Naive thymus-derived CD8-positive, alpha-beta T cell (primary cell): Measurements from ENCODE around the gene ASCC1. TPM values are rescaled to one million over a fixed set of nuclear protein-coding genes. Genes with fewer than 3 reads are reported as not detected.
"Not testable (repeated sequence)": the region's sequence is repeated elsewhere in the genome, so short reads cannot be mapped to it uniquely, and the experiment has no call there.

Experiments used
- ATAC-seq, 2 donors: fragments of 150-1000 bp; cut with Tn5 transposase in 1 of 2; sonication (Bioruptor Pico), chemical (Tn5 transposase) in 1 of 2; 1 replicate in 1 of 2; 2 replicates in 1 of 2; pipeline ENCODE4 v1.10.0; 2021; ENCODE audit warnings: mild to moderate bottlenecking in 2 of 2, moderate library complexity in 2 of 2
- POLR2A ChIA-PET: fragments of 350-600 bp; sonication (Branson Sonifier 250); formaldehyde crosslinking; loops from one replicate; lab custom pipeline; 2021; ENCODE audit warnings: antibody characterized with exemption; lab: Charles Lee
- DNase-seq, 10 donors: peaks; one replicate each; pipeline versions ENCODE4 v3.0.0 to v3.0.0-alpha.2; 2020 to 2022
- H3K27ac Mint-ChIP-seq, 10 donors: one replicate each; pipeline ENCODE4 v1.8.0; 2020 to 2022; ENCODE audit warnings: mild to moderate bottlenecking in 10 of 10, mixed read lengths in 10 of 10, moderate library complexity in 4 of 10, inconsistent platforms in 1 of 10
- H3K27me3 Mint-ChIP-seq, 5 donors: one replicate each; pipeline ENCODE4 v1.8.0; 2021 to 2022; ENCODE audit warnings: mixed read lengths in 5 of 5
- H3K36me3 Mint-ChIP-seq, 3 donors: one replicate each; pipeline ENCODE4 v1.8.0; 2020 to 2022; ENCODE audit warnings: mixed read lengths in 3 of 3, mild to moderate bottlenecking in 2 of 3, inconsistent platforms in 1 of 3
- H3K4me1 Mint-ChIP-seq, 4 donors: one replicate each; pipeline ENCODE4 v1.8.0; 2021 to 2022; ENCODE audit warnings: mixed read lengths in 4 of 4
- H3K4me3 Mint-ChIP-seq, 10 donors: one replicate each; pipeline ENCODE4 v1.8.0; 2020 to 2022; ENCODE audit warnings: mild to moderate bottlenecking in 10 of 10, mixed read lengths in 10 of 10, moderate library complexity in 6 of 10, inconsistent platforms in 1 of 10
- H3K9me3 Mint-ChIP-seq, 9 donors: one replicate each; pipeline ENCODE4 v1.8.0; 2020 to 2022; ENCODE audit warnings: mixed read lengths in 9 of 9, mild to moderate bottlenecking in 3 of 9, inconsistent platforms in 1 of 9, moderate library complexity in 1 of 9
- polyA plus RNA-seq, 3 donors: library from polyadenylated mRNA; unstranded; fragments of 300-500 nt; fragmentation: Illumina TruSeq; gene quantifications; one replicate each; pipeline ENCODE4 v1.2.3, GENCODE V29; 2021
- total RNA-seq, 8 experiments: library from RNA in 2 of 8; stranded (reverse) in 2 of 8; gene quantifications; one replicate each; pipeline ENCODE4 v1.2.3 and lab custom pipeline; 2021 to 2026

Gene ASCC1
- total and polyA plus RNA-seq, 5 experiments from 2014 or later: 21.2 to 44.4 (median 24.7) TPM

DNA sequence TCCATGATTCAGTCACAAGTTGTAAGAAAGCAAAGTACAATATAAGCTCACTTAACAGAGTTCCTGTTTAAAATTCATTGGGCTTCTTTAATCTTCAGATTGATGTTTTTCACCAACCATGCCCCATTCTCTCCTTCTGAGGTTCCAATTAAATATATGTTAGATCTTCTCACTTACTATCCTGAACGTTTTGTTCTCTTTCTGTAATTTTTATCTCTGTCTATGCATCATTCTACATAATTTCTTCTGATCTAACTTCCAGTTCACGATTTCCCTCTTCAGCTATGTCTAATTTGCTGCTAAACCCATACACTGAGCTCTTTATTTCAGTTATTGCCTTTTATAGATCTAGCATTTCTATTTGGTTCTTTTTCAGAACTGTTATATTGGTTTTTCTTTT is 99.7 kb downstream of the ASCC1 start:
- H3K9me3 Mint-ChIP-seq: peaks cover 0 to 5% (median 0%) of the 10 kb centered on the region in 9 donors
- DNase-seq (no peak), ATAC-seq (no peak)
- peaks cover 14 to 37% (median 28%) of the 10 kb centered on the region in 3 donors for H3K36me3 Mint-ChIP-seq
- peak overlapping the region in 1 of 10 donors; percentile 40 for H3K27ac Mint-ChIP-seq
- H3K27me3 Mint-ChIP-seq: no peaks in the 10 kb centered on the region
- POLR2A ChIA-PET: interaction anchor here (1.0 to 1.8 kb wide), 3 partner anchors 10 to 157 kb away, joined by 4 read pairs; partner anchors contain the start of gene DDIT4
- H3K4me1 Mint-ChIP-seq: peaks cover 23 to 40% (median 29%) of the 10 kb centered on the region in 4 donors
- no peak overlapping the region for H3K4me3 Mint-ChIP-seq

DNA sequence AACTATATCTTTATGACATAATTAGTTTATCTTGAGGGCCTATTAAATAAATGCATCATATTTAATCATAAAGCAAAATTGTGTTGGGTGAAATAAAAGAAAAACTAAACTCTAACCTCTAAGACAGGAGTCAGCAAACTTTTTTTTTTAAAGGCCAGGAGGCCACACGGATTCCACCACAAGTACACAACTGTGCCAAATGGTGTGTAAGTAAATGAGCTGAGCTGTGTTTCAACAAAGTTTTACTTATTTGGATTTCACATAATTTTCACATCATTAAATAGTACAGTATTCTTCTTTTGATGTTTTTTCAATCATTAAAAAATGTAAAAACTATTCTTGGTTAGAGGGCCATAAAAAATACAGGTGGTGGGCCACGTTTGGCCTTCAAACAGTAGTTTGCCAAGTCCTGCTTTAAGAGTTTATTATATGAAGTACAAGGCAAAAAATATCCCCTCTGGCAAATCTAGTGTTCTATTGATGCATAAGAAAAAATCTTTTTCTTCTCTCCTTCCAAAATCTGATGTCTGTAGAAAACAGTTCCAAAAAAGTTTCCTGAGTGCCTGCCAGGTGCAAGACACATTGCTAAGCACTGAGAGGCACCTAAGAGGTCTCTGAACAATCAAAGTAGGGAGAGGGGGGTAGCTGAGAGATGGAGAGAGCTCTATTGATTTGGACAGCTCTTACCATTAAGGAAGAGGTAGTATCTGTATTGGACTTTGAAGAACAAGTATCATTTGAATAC is 101.2 kb downstream of the ASCC1 start:
- Mint-ChIP-seq H3K4me3 (peak overlapping the region in 1 of 10 donors; percentile 16), H3K9me3 (peaks cover 0 to 5% (median 0%) of the 10 kb centered on the region in 9 donors), H3K36me3 (peaks cover 14 to 33% (median 21%) of the 10 kb centered on the region in 3 donors), H3K27me3 (no peaks in the 10 kb centered on the region), H3K27ac (peak overlapping the region in 8 of 10 donors; percentile 3 to 60 (median 23)), H3K4me1 (peaks cover 29 to 45% (median 39%) of the 10 kb centered on the region in 4 donors)
- POLR2A ChIA-PET: interaction anchor here (0.8 to 2.1 kb wide), 3 partner anchors 27 to 159 kb away, joined by 3 to 11 read pairs (median 4); partner anchors contain the start of genes DDIT4 and SPOCK2
- no peak for DNase-seq
- no peak for ATAC-seq

DNA sequence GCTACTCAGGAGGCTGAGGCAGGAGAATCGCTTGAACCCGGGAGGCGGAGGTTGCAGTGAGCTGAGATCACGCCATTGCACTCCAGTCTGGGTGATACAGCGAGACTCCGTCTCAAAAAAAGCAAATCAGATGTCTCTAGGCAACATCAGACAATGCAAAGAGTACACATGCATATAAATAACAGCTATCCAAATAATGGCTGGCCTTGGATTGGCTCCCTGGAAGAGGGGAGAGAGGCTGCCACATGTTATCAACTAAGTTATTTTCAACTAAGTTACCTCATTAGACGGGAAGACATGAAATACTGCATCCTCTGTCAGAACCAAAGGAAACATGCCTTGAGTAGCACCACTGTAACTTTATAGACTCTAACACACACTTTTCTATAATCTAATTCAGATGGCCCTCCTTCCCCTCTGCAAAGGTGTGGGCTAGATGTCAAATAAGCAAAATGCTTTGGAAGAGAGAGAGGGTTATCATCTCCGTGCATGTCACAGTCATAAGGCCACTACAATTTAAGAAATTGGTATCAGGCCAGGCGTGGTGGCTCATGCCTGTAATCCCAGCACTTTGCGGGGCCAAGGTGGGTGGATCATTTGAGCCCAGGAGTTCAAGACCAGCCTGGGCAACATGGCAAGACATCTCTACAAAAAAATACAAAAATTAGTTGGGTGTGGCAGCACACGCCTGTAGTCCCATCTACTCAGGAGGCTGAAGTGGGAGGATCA is 105.2 kb downstream of the ASCC1 start:
- peak overlapping the region in 2 of 10 donors; percentile 73 to 76 for H3K4me3 Mint-ChIP-seq
- DNase-seq: no peak
- ATAC-seq: no peak
- no peaks in the 10 kb centered on the region for H3K27me3 Mint-ChIP-seq
- POLR2A ChIA-PET: interaction anchor here (0.5 to 1.1 kb wide), 3 partner anchors 9 to 24 kb away, joined by 3 to 5 read pairs (median 3); partner anchors contain the start of gene SPOCK2
- no peaks in the 10 kb centered on the region for H3K9me3 Mint-ChIP-seq
- peaks cover 50 to 79% (median 76%) of the 10 kb centered on the region in 4 donors for H3K4me1 Mint-ChIP-seq
- peaks cover 0 to 12% (median 6%) of the 10 kb centered on the region in 3 donors for H3K36me3 Mint-ChIP-seq
- peak overlapping the region in 8 of 10 donors; percentile 65 to 95 (median 86) for H3K27ac Mint-ChIP-seq

DNA sequence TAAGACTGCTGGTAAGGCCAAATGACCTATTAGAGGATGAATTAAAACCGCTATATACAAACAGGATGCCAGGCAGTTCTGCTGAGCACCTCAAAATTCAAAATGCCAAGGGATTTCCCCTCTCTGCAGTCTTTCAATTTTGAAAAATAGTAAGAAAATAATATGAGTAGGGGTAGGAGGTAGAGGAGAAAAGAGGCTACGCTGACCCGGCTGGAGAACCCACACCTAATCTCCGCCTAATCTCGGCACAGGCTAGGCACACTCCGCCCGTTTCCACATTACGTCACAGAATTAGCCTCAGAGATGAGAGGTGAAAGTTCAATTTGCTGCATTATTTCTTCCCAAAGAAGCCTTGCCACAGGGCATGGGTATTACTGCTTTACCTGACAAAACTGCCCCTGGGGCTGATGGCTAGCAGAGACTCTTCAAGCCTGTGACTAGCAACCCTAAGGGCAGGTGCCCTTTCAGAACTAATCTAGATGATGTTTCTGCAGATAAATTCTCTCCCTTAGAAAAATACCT is 106.4 kb downstream of the ASCC1 start:
- Mint-ChIP-seq H3K27me3 (no peaks in the 10 kb centered on the region), H3K27ac (peak overlapping the region; percentile 81 to 95 (median 92)), H3K9me3 (no peaks in the 10 kb centered on the region), H3K4me1 (peaks cover 48 to 81% (median 79%) of the 10 kb centered on the region in 4 donors), H3K36me3 (peaks cover 0 to 6% (median 4%) of the 10 kb centered on the region in 3 donors), H3K4me3 (peak overlapping the region; percentile 60 to 87 (median 74))
- DNase-seq (peak in 1 of 10 donors; percentile 39), ATAC-seq (peak; percentile 28 to 43)
- POLR2A ChIA-PET: interaction anchor here (1.3 to 9.5 kb wide), 6 partner anchors 10 to 225 kb away, joined by 3 to 208 read pairs (median 6); partner anchors contain the start of genes ANAPC16, ASCC1 and SPOCK2

DNA sequence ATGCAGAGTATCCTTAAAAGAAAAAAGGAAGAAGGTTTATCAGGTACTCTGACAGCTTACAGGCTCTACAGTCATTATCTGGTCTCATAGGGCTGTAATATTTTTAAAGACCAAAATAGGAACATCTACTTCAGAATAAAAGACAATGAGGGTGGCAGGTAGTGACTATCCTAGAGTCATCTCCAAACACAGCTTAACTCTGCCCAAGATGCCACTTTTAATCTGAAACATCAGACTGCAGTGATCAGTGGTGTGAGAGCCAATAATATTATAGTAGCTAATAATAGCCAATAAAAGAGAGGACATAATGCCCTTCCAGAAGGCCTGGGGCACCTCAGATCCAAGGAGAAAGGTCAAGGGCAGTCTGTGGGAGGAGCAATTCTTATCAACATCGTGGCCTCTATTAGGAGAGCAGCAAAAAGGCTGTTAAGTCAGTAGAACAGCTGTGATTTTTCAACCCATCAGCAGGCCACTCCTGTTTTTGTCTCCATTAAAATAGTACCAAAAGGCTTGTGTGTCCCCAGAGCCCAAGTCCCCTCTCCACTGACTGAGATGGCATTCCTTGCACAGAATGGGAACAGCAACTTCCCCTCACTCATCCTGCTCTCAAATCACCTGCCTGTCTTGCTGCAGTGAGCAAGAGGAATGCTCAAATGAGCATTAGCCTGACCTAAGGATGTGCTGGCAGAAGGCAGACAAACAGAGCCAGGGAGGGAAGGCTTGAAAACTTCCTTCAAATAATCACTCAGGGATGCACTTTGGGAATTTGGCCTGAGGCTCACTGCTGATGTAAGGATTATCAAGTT is 107.0 kb downstream of the ASCC1 start:
- Mint-ChIP-seq H3K4me3 (peak overlapping the region; percentile 60 to 87 (median 74)), H3K27me3 (no peaks in the 10 kb centered on the region), H3K36me3 (peaks cover 0 to 6% (median 3%) of the 10 kb centered on the region in 3 donors), H3K4me1 (peaks cover 50 to 88% (median 85%) of the 10 kb centered on the region in 4 donors), H3K27ac (peak overlapping the region; percentile 81 to 95 (median 92)), H3K9me3 (no peaks in the 10 kb centered on the region)
- POLR2A ChIA-PET: interaction anchor here (0.6 to 9.5 kb wide), 17 partner anchors 8 to 382 kb away, joined by 3 to 208 read pairs (median 5); partner anchors contain the start of genes ANAPC16, ASCC1, DNAJB12 and SPOCK2
- DNase-seq: no peak
- peak; percentile 3 to 9 for ATAC-seq

DNA sequence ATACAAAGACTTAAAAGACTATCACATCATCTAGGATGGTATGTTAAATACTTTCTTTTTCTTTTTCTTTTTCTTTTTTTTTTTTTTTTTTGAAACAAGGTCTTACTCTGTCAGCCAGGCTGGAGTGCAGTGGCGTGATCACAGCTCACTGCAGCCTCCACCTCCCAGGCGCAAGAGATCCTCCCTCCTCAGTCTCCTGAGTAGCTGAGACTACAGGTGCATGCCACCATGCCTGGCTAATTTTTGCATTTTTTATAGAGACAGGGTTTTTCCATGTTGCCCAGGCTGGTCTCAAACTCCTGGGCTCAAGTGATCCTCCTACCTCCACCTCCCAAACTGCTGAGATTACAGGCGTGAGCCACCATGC is 108.1 kb downstream of the ASCC1 start:
- not testable (repeated sequence) for H3K27me3 Mint-ChIP-seq, H3K36me3 Mint-ChIP-seq, DNase-seq, H3K9me3 Mint-ChIP-seq
- peak; percentile 11 to 33 for ATAC-seq
- Mint-ChIP-seq H3K27ac (peak overlapping the region; percentile 81 to 95 (median 91)), H3K4me3 (peak overlapping the region; percentile 60 to 87 (median 75)), H3K4me1 (peaks cover 51 to 89% (median 86%) of the 10 kb centered on the region in 4 donors)
- POLR2A ChIA-PET: interaction anchor here (0.6 to 9.5 kb wide), 20 partner anchors 9 to 381 kb away, joined by 3 to 208 read pairs (median 5); partner anchors contain the start of genes ANAPC16, ASCC1 and SPOCK2

DNA sequence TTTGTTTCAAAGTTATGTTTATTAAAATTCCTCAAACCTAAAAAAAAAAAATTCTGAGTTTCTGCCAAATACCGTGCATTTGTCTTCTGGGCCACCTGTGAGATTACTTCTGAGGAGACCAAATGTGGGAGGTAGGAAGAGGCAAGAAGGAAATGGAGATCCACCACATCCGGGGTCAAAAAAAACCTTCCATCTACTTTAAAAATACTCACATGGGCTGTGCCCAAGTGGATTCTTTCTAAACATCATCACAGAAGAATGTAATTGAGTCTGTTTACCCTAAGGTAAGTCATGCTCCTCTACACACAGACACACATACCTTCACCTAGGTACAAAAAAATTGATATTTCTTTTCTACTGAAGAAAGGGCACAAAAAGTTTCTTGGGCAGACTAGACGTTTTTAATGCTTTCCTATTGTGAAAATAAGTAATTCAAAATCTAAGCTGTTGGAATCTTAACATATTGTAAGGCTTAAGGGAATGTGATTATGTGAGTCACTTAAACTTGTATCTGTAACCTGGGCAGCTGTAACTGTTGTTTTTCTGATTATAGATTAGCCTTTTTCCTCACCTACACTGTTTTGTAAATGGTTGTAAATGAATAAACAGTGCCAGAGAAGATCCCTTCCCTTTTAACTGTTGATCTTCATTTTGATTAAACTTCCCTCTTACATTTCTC is 108.6 kb downstream of the ASCC1 start:
- no peaks in the 10 kb centered on the region for H3K9me3 Mint-ChIP-seq
- H3K36me3 Mint-ChIP-seq: peaks cover 0 to 7% (median 3%) of the 10 kb centered on the region in 3 donors
- DNase-seq: peak in 6 of 10 donors; percentile 37 to 76 (median 68)
- POLR2A ChIA-PET: interaction anchor here (0.6 to 9.5 kb wide), 16 partner anchors 8 to 214 kb away, joined by 3 to 208 read pairs (median 6); partner anchors contain the start of gene SPOCK2
- peak overlapping the region; percentile 81 to 95 (median 90) for H3K27ac Mint-ChIP-seq
- peaks cover 51 to 91% (median 88%) of the 10 kb centered on the region in 4 donors for H3K4me1 Mint-ChIP-seq
- H3K4me3 Mint-ChIP-seq: peak overlapping the region; percentile 60 to 87 (median 75)
- no peaks in the 10 kb centered on the region for H3K27me3 Mint-ChIP-seq
- peak; percentile 66 to 90 for ATAC-seq

DNA sequence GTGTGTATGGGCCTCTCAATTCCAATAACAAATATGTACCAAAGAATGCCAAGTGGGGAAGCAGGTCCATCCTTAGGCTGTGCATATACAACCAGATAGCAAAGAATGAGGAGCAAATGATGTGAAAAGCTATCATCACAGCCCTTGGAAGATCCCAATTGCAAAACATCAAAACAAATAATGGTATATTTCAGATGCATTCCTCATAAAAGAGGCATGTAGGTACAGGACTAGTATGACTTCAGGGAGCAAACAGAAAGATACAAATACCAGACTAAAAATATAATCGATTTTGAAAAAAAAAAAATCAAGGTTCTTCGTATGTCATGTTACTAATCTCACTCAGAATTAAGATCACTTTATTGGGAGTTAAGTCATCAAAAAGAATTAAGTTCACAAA is 109.2 kb downstream of the ASCC1 start:
- Mint-ChIP-seq H3K27me3 (no peaks in the 10 kb centered on the region), H3K4me1 (peaks cover 51 to 93% (median 89%) of the 10 kb centered on the region in 4 donors), H3K9me3 (no peaks in the 10 kb centered on the region), H3K27ac (peak overlapping the region; percentile 81 to 95 (median 90)), H3K36me3 (peaks cover under 1 to 7% (median 2%) of the 10 kb centered on the region in 3 donors), H3K4me3 (peak overlapping the region; percentile 36 to 87 (median 75))
- peak in 1 of 2 donors; percentile 1 for ATAC-seq
- POLR2A ChIA-PET: interaction anchor here (0.7 to 9.5 kb wide), 12 partner anchors 9 to 214 kb away, joined by 3 to 208 read pairs (median 4); partner anchors contain the start of gene SPOCK2
- DNase-seq: no peak

DNA sequence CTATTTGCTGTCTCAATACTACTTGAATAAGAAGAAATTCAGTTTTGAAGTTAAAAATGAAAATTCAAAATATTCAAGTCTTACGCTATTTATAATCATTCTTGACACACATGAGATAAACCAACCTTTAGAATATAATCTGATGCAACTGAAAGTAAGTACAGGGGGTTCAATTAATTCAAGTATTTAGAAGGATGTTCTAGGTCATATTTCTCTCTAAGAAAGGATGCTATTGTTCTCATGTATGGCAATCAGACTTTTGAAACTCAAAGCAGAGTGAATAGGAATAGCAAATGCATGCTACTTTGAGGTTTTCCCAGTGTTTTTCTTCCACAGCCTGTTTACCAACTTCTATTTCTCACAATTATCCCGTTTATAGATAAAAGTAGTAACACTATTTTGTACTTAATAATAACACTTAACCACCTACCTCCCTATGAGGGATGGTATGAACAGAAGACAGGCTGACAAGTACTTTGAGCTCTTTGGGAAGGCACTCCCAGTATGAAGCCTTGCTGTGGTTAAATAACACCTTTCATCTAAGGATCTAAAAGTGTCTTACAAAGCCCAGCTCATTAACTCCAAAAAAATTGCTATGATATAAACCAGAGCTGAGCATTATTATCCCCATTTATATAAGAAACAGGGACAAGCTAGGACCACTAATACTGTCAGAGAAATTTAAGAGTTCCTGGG is 109.8 kb downstream of the ASCC1 start:
- Mint-ChIP-seq H3K27ac (peak overlapping the region; percentile 81 to 95 (median 90)), H3K36me3 (peaks cover 5 to 12% (median 6%) of the 10 kb centered on the region in 3 donors), H3K9me3 (no peaks in the 10 kb centered on the region), H3K4me3 (peak overlapping the region; percentile 36 to 87 (median 75)), H3K4me1 (peaks cover 57 to 98% (median 94%) of the 10 kb centered on the region in 4 donors), H3K27me3 (no peaks in the 10 kb centered on the region)
- peak in 1 of 2 donors; percentile 16 for ATAC-seq
- POLR2A ChIA-PET: interaction anchor here (0.7 to 9.5 kb wide), 10 partner anchors 10 to 140 kb away, joined by 3 to 208 read pairs (median 4); partner anchors contain the start of gene SPOCK2
- DNase-seq: no peak

DNA sequence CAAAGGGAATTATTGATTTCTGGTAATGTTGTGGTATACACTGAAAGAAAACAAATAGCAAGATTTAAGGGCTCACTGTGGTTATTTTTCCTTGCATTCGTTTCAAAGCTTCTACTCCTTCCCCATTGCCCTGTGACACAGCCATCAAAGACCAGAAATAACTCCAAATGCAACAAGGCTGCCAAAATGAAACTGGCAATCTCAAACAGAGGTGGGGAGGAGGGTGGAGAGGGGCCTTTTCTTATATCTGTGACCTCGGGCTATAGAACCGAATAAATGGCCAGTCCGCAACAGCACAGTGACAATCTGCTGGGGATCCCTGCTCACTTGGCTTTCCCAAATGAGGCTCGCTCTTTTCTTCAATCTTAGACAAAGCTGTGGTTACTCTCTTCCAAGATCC is 110.4 kb downstream of the ASCC1 start:
- H3K4me3 Mint-ChIP-seq: peak overlapping the region in 9 of 10 donors; percentile 11 to 87 (median 54)
- H3K27ac Mint-ChIP-seq: peak overlapping the region; percentile 77 to 95 (median 89)
- DNase-seq (no peak), ATAC-seq (no peak)
- peaks cover 61 to 98% (median 93%) of the 10 kb centered on the region in 4 donors for H3K4me1 Mint-ChIP-seq
- POLR2A ChIA-PET: interaction anchor here (1.1 to 9.5 kb wide), 4 partner anchors 11 to 141 kb away, joined by 4 to 208 read pairs (median 6); partner anchors contain the start of gene SPOCK2
- H3K27me3 Mint-ChIP-seq: no peaks in the 10 kb centered on the region
- no peaks in the 10 kb centered on the region for H3K9me3 Mint-ChIP-seq
- peaks cover 6 to 18% (median 11%) of the 10 kb centered on the region in 3 donors for H3K36me3 Mint-ChIP-seq
